HUES64 (cell line): ENCODE measurements around the gene EEF2KMT.
"Not testable (repeated sequence)": the region's sequence is repeated elsewhere in the genome, so short reads cannot be mapped to it uniquely, and the experiment has no call there.

Experiments
- H3K27ac ChIP-seq: 2 replicates; pipeline ENCODE4 v1.7.0; 2013; ENCODE audit warnings: low read depth, low read length, inconsistent platforms
- H3K27me3 ChIP-seq: 2 replicates; pipeline ENCODE4 v1.6.1; 2013; ENCODE audit warnings: mild to moderate bottlenecking, low read length; ENCODE audit not compliant: insufficient read depth
- H3K36me3 ChIP-seq: 2 replicates; pipeline ENCODE4 v1.6.1; 2013; ENCODE audit warnings: mild to moderate bottlenecking, low read length; ENCODE audit not compliant: insufficient read depth
- H3K4me1 ChIP-seq: 2 replicates; pipeline ENCODE4 v1.6.1; 2013; ENCODE audit warnings: mild to moderate bottlenecking, low read length, moderate library complexity; ENCODE audit not compliant: insufficient read depth
- H3K4me3 ChIP-seq: 2 replicates; pipeline ENCODE4 v1.5.1; 2013; ENCODE audit warnings: mild to moderate bottlenecking, low read length, moderate library complexity
- H3K9ac ChIP-seq: 2 replicates; pipeline ENCODE4 v1.6.1; 2013; ENCODE audit warnings: mild to moderate bottlenecking, low read depth, low read length
- H3K9me3 ChIP-seq: 2 replicates; pipeline ENCODE4 v1.6.1; 2013; ENCODE audit warnings: low read depth, low read length; ENCODE audit not compliant: insufficient read depth
- WGBS: fragments of 150-250, 120-280 bp; methylation state at CpG from one replicate; pipeline ENCODE4 v1.1.7; 2013; ENCODE audit warnings: missing lambda C conversion rate; 5-methylcytosine and 5-hydroxymethylcytosine counted together

Gene EEF2KMT

DNA sequence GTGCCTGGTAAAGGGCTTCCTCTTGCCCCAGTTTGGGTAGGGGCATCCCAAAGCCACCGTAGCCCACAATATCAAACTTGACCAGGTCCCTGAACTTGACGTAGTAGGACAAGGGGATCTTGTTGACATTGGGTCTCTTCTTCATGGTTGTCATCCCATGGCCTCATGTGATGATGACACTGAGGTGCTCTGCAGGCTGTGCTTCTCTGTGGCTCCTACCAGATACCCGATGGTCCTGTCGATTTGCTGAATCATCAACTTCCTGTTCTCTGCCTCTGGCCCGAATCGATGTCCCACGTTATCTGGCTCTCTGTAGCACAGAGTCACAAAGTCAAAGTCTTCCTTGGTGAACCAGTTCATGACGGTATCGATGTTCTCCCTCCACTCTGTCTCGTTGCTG is 13.3 kb upstream of the EEF2KMT start:
- not testable (repeated sequence) for H3K4me3 ChIP-seq, H3K9ac ChIP-seq, H3K27me3 ChIP-seq, H3K9me3 ChIP-seq, H3K4me1 ChIP-seq, H3K36me3 ChIP-seq, H3K27ac ChIP-seq
- 94% methylated on average over 10 of the region's 10 CpGs for WGBS

DNA sequence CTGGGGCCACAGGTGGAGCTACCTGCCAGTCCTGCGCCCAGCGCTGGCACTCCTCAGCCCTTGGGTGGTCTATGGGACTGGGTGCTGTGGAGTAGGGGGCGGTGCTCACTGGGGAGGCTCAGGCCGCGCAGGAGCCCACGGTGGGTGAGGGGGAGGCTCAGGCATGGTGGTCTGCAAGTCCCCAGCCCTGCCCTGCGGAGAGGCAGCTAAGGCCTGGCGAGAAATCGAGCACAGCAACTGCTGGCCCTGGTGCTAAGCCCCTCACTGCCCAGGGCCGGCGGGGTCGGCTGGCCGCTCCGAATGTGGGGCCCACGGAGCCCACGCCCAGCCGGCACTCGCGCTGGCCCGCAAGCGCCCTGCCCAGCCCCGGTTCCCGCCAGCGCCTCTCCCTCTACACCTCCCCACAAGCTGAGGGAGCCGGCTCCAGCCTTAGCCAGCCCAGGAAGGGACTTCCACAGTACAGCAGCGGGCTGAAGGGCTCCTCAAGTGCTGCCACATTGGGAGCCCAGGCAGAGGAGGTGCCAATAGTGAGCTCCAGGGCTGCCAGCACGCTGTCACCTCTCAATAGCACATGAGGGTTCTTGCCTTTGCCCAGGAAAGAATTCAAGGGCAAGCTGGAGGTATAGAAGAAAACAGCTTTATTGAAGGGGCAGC is 11.0 kb upstream of the EEF2KMT start:
- Histone ChIP-seq H3K9ac (no peak overlapping the region), H3K36me3 (no peaks in the 10 kb centered on the region), H3K4me1 (no peaks in the 10 kb centered on the region), H3K9me3 (no peaks in the 10 kb centered on the region), H3K27me3 (no peaks in the 10 kb centered on the region), H3K4me3 (no peak overlapping the region), H3K27ac (no peak overlapping the region)
- WGBS, result 93% methylated on average over 27 of the region's 27 CpGs

DNA sequence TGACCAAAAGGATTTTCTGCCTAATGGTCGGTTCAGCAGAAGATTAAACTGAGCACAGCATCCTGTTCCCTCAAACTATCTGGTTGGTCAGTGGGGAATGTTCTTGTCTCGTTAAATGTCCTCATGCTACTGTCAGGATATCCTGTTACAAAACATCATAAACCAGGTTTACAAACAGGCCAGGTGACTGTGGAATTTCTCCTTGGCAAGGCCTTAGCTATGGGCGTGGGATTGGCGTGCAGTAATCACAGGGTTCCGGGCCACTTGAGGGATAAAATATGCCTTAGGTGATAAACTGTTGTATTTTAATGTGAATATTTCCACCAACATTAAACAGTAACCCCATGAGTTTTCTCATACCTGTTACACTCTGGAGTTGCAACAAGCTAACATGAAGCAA is 7.4 kb upstream of the EEF2KMT start:
- H3K9me3 ChIP-seq, H3K4me1 ChIP-seq, H3K4me3 ChIP-seq, H3K36me3 ChIP-seq, H3K27me3 ChIP-seq, H3K27ac ChIP-seq, H3K9ac ChIP-seq: not testable (repeated sequence)
- WGBS, result 100% methylated on average over 4 of the region's 5 CpGs

DNA sequence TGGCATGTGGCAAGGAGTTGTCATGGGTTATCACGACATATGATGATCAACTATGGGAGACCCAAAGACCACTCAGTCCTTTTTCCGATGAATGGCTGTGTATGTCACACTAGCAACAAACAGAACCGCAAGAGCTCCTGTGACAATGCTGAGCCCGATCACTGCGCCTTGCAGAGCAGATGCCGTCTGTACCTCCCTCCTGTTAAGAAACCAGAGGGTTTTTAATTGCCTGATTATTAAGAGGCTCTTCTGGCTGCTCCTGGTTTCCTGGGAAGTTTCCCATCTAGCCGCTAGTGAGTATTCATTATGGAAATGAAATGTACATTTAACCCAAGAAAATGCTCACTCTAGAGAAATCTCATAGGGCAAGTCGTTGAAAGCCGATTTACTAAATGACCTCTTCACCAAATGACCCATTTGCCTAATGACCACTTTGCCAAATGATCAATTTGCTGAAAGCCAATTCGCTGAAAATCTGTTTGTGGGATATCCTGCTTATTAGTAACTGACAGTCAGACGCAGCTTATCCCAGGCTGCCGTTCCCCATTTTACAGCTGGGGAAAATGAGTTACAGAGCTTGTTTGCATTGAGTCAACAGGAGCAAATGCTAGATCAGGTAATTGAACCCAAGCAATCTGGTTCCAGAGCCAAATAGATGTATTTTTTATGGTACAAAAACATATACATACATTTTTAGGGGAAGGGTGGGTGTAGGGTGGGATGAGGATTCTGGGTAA is 5.9 kb upstream of the EEF2KMT start:
- H3K9ac ChIP-seq, H3K36me3 ChIP-seq, H3K9me3 ChIP-seq, H3K4me3 ChIP-seq, H3K27me3 ChIP-seq, H3K27ac ChIP-seq, H3K4me1 ChIP-seq: not testable (repeated sequence)
- WGBS, result 95% methylated on average over 9 of the region's 12 CpGs

DNA sequence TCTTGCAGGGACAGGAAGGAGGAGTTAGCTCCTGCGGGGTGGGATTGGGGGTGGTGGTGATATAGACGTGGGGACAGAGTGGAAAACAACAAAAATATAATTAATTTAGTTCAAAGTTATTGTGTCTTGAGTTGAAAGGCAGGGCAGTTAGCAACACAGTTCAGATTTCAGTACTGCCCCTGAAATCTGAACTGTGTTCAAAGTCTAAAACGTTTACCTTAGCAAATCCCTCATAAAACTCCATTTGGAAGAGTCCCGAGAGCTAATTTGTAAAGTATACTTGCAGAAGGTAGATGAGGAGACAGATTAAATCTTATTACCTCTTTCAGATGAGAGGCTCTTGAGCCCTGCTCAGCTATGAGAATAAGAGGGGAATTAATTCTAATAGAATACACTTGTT is 1.6 kb upstream of the EEF2KMT start:
- H3K36me3 ChIP-seq, H3K9ac ChIP-seq, H3K4me1 ChIP-seq, H3K27me3 ChIP-seq, H3K9me3 ChIP-seq, H3K27ac ChIP-seq: not testable (repeated sequence)
- no CpG with 5 or more reads among the region's 4 CpGs for WGBS
- H3K4me3 ChIP-seq, result peak overlapping the region; percentile 71; the same call in 1 of the 2 replicates

DNA sequence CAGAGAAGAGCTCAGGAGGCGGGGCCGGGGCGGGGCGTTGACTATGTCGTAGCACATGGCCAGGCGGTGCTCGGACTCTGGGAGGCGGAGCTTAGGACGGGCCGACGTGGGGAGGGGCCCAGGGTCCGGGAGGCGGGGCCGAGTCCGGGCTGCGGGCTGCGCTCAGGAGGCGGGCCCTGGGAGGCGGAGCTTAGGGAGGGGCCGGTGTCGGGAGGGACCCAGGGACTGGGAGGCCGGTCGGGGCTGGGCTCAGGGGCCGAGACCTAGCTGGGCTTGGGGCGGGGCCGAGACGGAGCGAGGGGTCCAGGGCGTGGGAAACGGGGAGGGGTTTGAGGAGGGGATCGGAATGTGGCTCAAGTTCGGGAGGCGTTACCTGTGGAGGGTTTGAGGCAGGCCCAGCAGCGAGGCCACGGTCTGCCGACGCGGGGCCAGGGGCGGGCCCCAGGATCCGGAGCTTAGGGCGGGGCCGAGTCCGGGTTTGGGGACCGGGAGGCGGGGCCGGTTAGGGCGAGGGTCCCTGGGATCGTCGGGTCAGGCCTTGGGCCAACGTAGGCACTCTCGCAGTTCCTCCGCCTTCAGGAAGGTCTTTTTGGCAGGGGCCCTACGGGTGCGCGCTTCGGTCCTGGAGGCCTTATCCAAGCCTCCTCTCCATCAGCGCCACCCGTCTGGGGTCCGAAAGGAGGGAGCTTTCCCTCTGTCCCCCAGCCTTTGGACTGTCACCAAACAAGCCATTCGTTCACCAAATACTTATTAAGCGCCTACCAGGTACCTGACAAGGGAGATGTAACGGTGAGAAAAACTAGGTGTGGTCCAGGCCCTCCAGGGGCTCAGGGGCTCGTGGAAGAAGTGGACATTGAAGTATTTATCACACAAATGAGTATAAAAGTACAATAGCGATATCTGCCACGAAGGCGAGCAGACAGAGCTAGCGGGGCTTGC is 895 bp upstream of the EEF2KMT start:
- H3K27me3 ChIP-seq, H3K36me3 ChIP-seq, H3K4me1 ChIP-seq, H3K9me3 ChIP-seq: not testable (repeated sequence)
- H3K27ac ChIP-seq, result peak overlapping the region; percentile 60; the same call in 1 of the 2 replicates
- peak overlapping the region; percentile 57 for H3K9ac ChIP-seq
- H3K4me3 ChIP-seq, result peak overlapping the region; percentile 71
- under 1% methylated on average over 37 of the region's 67 CpGs for WGBS

DNA sequence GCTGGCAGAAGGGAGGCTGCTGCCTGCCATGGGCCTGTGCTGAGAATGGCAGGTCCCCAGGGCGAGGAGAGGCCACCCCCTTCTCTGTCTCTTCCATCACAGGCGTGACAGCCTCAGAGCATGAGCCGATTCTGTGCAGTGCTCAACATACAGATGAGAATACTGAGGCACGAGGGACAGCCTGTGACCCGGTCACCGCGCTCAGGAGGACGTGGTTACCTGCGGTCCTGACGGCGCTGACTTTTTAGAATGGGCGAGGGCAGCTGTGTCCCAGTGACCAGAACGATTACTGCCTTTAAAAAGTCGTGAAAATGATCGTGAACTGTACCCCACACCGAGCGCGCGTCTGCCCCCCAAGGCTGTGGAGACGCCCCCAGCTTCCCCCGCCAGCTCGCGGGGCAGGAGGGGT is 530 bp downstream of the EEF2KMT start:
- peak overlapping the region; percentile 78; the same call in 1 of the 2 replicates for H3K27ac ChIP-seq

DNA sequence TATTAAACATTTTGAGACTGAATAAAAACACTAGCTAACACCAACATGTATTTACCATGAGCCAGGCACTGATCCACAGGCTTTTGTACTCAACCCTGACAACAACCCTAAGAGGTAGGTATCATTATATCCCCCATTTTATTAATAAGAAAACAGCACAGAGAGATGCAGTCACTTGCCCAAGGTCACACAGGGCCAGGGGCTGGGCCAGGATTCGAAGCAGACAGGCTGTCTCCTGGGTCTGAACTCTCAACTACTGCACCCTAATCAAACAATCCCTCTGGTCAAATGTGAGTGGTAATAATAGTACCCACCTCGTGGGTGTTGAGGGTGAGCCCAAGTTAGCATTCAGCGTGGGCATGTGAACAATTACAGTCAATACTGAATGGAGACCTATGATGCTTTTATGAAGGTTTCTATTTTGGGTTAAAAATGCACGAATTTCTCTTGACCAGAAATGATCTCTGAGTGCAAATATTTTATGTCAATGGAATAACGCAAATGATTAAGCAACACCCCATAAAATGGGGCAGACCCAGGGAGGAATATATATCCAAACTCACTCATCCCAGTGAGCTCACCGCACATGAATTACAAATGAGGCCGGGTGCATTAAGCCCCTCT is 1.0 kb downstream of the EEF2KMT start:
- H3K36me3 ChIP-seq, H3K27ac ChIP-seq, H3K27me3 ChIP-seq, H3K9me3 ChIP-seq, H3K4me1 ChIP-seq: not testable (repeated sequence)
- 33% methylated on average over 3 of the region's 7 CpGs for WGBS
- H3K4me3 ChIP-seq, result peak overlapping the region; percentile 90
- H3K9ac ChIP-seq, result peak overlapping the region; percentile 77

More for the DNA sequence above, 530 bp downstream of the EEF2KMT start:
- Histone ChIP-seq H3K4me3 (peak overlapping the region; percentile 90), H3K9ac (peak overlapping the region; percentile 77)
- H3K4me1 ChIP-seq, H3K9me3 ChIP-seq, H3K27me3 ChIP-seq, H3K36me3 ChIP-seq: not testable (repeated sequence)
- under 1% methylated on average over 23 of the region's 23 CpGs for WGBS

DNA sequence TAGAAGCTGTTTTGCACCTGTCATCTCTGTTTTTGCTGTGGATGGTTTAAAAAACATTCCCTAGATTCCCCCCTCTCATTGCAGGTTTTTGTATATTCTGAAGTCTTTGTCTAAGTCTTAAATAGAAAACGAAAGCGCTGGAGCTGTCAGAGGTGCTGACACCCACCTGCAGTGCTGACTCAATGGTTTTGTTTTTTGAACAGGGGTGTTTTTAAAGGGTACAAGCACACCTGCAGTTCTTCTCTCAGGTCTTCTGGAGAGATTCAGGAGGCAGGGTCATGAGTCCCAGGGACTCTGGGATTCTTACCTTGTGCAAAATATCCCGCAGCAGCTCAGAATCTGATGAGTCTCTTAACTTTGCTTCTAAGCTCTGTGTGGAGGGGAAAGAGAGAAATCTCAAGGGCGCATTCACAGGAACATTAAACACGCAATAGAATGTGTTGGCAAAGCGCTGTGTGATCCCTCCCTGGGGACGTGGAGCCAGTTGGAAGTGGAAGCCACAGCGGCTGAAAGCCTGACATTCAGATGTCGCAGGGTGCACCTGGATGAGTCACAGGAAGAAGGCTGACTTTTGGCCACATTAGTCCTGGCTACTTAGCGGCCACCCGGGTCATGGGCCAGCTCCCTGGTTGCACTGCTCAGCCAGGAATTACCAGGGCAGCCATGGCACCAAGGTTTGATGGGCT is 2.3 kb downstream of the EEF2KMT start:
- H3K9ac ChIP-seq, H3K4me3 ChIP-seq, H3K27me3 ChIP-seq, H3K27ac ChIP-seq, H3K36me3 ChIP-seq, H3K4me1 ChIP-seq, H3K9me3 ChIP-seq: not testable (repeated sequence)
- 76% methylated on average over 11 of the region's 11 CpGs for WGBS

DNA sequence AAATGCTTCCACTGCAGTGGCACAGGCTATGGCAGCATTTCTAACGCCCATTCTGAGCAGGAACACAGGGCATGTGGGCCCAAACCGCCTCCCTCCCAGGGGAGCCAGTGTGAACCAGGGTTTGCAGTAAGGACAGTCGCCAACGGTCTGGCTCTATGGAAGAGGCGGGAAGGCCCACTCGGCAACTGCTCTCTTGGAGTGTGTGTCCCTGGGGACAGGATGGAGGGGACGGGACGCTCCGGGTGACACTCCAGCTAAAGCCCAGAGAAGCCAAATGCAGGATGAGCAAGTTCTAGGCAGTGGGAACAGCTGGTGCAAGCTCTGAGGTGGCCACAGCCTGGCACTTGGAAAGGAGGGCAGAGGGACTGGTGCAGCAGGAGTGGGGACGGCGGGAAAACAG is 3.8 kb downstream of the EEF2KMT start:
- 89% methylated on average over 10 of the region's 11 CpGs for WGBS
- H3K4me1 ChIP-seq, H3K9ac ChIP-seq, H3K27me3 ChIP-seq, H3K9me3 ChIP-seq, H3K27ac ChIP-seq, H3K4me3 ChIP-seq: not testable (repeated sequence)
- peaks cover 12% of the 10 kb centered on the region for H3K36me3 ChIP-seq
